Effector memory CD4-positive, alpha-beta T cell (primary cell): ENCODE data around the gene NFAT5.

Experiments
- DNase-seq, 3 donors: peaks; one replicate each; pipeline ENCODE4 v3.0.0-alpha.2; 2020
- H3K27ac ChIP-seq: 2 replicates; pipeline ENCODE4 v1.7.0; 2013; ENCODE audit warnings: mild to moderate bottlenecking, low read length, moderate library complexity; ENCODE audit not compliant: insufficient read depth, poor library complexity, severe bottlenecking
- H3K27me3 ChIP-seq: replicated peaks from 2 replicates; pipeline ENCODE4 v1.7.0; 2013; ENCODE audit warnings: mild to moderate bottlenecking, low read length; ENCODE audit not compliant: insufficient read depth, control insufficient read depth, poor library complexity, severe bottlenecking
- H3K36me3 ChIP-seq: 2 replicates; pipeline ENCODE4 v1.7.0; 2013; ENCODE audit warnings: mild to moderate bottlenecking, low read length, moderate library complexity; ENCODE audit not compliant: control insufficient read depth, insufficient read depth
- H3K4me1 ChIP-seq: 2 replicates; pipeline ENCODE4 v1.7.0; 2013; ENCODE audit warnings: low read length, mild to moderate bottlenecking; ENCODE audit not compliant: control insufficient read depth, insufficient read depth, poor library complexity, severe bottlenecking
- H3K4me3 ChIP-seq: 2 replicates; pipeline ENCODE4 v1.7.0; 2013; ENCODE audit warnings: low read length, low read depth, mild to moderate bottlenecking; ENCODE audit not compliant: insufficient read depth, poor library complexity, severe bottlenecking
- H3K9me3 ChIP-seq: 2 replicates; pipeline ENCODE4 v1.7.0; 2013; ENCODE audit warnings: mild to moderate bottlenecking, low read length, moderate library complexity; ENCODE audit not compliant: control insufficient read depth

NFAT5 gene

GRCh38 chr16:69745959-69746358 lies 180.2 kb downstream of the NFAT5 start:
- H3K27me3 ChIP-seq = no peaks in the 10 kb centered on the region
- no peaks in the 10 kb centered on the region for H3K4me1 ChIP-seq
- no peak for DNase-seq
- H3K27ac ChIP-seq = no peak overlapping the region
- H3K4me3 ChIP-seq = no peak overlapping the region
- H3K9me3 ChIP-seq = no peaks in the 10 kb centered on the region
- H3K36me3 ChIP-seq = peaks cover 90% of the 10 kb centered on the region

DNA sequence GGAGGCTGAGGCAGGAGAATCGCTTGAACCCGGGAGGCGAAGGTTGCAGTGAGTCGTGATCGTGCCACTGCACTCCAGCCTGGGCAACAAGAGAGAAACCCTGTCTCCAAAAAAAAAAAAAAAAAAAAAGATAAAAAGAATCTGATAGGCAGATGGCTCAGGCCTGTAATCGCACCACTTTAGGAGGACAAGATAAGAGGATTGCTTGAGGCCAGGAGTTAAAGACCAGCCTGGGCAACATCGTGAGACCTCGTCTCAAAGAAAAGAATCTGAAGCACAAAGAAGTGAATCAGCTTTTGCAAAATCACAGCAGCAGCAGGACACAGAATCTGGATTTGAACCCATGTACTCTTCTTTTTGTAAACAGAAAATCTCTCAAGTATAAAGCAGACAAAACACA lies 181.3 kb downstream of the NFAT5 start:
- H3K9me3 ChIP-seq = no peaks in the 10 kb centered on the region
- H3K4me1 ChIP-seq = no peaks in the 10 kb centered on the region
- no peak overlapping the region for H3K4me3 ChIP-seq
- H3K27me3 ChIP-seq = no peaks in the 10 kb centered on the region
- H3K36me3 ChIP-seq = peaks cover 89% of the 10 kb centered on the region
- H3K27ac ChIP-seq = no peak overlapping the region
- DNase-seq = no peak

GRCh38 chr16:69748694-69749345 lies 183.1 kb downstream of the NFAT5 start:
- no peaks in the 10 kb centered on the region for H3K27me3 ChIP-seq
- no peak overlapping the region for H3K27ac ChIP-seq

DNA sequence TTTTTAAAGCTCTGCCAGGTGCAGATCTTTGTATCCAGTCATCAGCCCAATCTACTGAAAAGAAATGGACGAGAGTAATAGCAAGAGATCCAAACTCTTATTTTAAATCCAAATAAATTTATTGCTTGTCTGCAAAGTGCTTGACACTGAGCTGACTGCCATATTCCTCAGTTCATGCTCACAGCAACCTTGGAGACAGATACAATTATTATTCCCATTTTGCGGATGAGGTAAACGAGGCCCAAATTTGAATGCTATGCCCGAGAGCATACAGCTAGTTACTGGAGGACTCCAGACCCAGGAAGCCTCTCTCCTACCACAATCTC lies 188.3 kb downstream of the NFAT5 start:
- H3K27me3 ChIP-seq = no peaks in the 10 kb centered on the region
- peak overlapping the region; percentile 90 for H3K27ac ChIP-seq
- no peak for DNase-seq
- H3K4me1 ChIP-seq = peaks cover 12% of the 10 kb centered on the region
- H3K4me3 ChIP-seq = peak overlapping the region; percentile 99
- H3K36me3 ChIP-seq = peaks cover 21% of the 10 kb centered on the region
- no peaks in the 10 kb centered on the region for H3K9me3 ChIP-seq

More at GRCh38 chr16:69748694-69749345, 183.1 kb downstream of the NFAT5 start:
- Histone ChIP-seq H3K4me3 (no peak overlapping the region), H3K9me3 (no peaks in the 10 kb centered on the region), H3K4me1 (peaks cover 7% of the 10 kb centered on the region), H3K36me3 (peaks cover 74% of the 10 kb centered on the region)
- no peak for DNase-seq
